ENCODE data around the gene ASTN2.

DNA sequence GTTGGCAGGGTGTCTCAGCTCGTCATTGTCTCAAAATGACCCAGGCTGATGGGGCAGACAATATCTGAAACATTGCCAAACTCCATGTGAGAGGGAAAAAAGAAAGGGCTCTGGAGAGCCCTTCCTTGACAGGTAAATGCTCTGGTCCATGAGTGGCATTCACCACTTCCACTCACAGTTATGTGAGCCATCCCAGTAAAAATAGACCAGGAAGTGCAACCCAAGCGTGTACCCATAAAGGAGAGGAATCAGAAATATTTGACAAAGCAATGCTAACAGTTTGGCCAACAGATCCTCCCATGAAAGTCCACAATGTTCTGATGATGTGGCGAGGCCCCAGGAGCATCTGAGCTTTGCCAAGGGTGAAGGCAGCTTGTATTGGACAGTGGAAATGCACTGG, 49.4 kb downstream of the ASTN2 start:
- TF ChIP-seq GATA2 (IDR thresholded peaks at IDR 0.05; ENCODE audit: low read depth, low read length): no peak
- no peak for TF ChIP-seq GATA3 (IDR thresholded peaks at IDR 0.05; ENCODE audit: low read depth, low read length)

All from SH-SY5Y (cell line).